ENCODE measurements around the gene NDUFB7.
"Not testable (repeated sequence)": the region's sequence is repeated elsewhere in the genome, so short reads cannot be mapped to it uniquely, and the experiment has no call there.

Gene NDUFB7

GRCh38 chr19:14595558-14595957 lies 23.7 kb upstream of the NDUFB7 start:
- H3K27ac Mint-ChIP-seq = no peak overlapping the region
- H3K27me3 Mint-ChIP-seq (ENCODE audit: low read depth) = peaks cover 4% of the 10 kb centered on the region
- no peaks in the 10 kb centered on the region for H3K36me3 Mint-ChIP-seq (ENCODE audit: low read depth)
- peaks cover 11% of the 10 kb centered on the region for H3K9me3 Mint-ChIP-seq
- H3K4me3 Mint-ChIP-seq = no peak overlapping the region
- no peak for TF ChIP-seq CTCF (IDR thresholded peaks at IDR 0.05; ENCODE audit: unreplicated experiment in 3 of 3)
- H3K4me1 Mint-ChIP-seq = no peaks in the 10 kb centered on the region

GRCh38 chr19:14589433-14589832 lies 17.6 kb upstream of the NDUFB7 start:
- H3K4me1 Mint-ChIP-seq; H3K4me3 Mint-ChIP-seq; H3K9me3 Mint-ChIP-seq; H3K36me3 Mint-ChIP-seq (ENCODE audit: low read depth); H3K27ac Mint-ChIP-seq: not testable (repeated sequence)
- H3K27me3 Mint-ChIP-seq (ENCODE audit: low read depth) = peaks cover 16% of the 10 kb centered on the region

GRCh38 chr19:14585187-14585586 lies 13.3 kb upstream of the NDUFB7 start:
- not testable (repeated sequence) for H3K27ac Mint-ChIP-seq

GRCh38 chr19:14584372-14584771 lies 12.5 kb upstream of the NDUFB7 start:
- H3K4me3 Mint-ChIP-seq; H3K4me1 Mint-ChIP-seq; H3K9me3 Mint-ChIP-seq; H3K36me3 Mint-ChIP-seq (ENCODE audit: low read depth); H3K27ac Mint-ChIP-seq: not testable (repeated sequence)
- H3K27me3 Mint-ChIP-seq (ENCODE audit: low read depth) = peaks cover 23% of the 10 kb centered on the region

More at GRCh38 chr19:14585187-14585586, 13.3 kb upstream of the NDUFB7 start:
- not testable (repeated sequence) for H3K36me3 Mint-ChIP-seq (ENCODE audit: low read depth); H3K4me3 Mint-ChIP-seq; H3K9me3 Mint-ChIP-seq; H3K4me1 Mint-ChIP-seq
- H3K27me3 Mint-ChIP-seq (ENCODE audit: low read depth) = peaks cover 23% of the 10 kb centered on the region

GRCh38 chr19:14582894-14583340 lies 11.1 kb upstream of the NDUFB7 start, which contains the start of gene CLEC17A:
TSS of gene CLEC17A (plus strand) at chr19:14583084. CDS start at chr19:14583161, 77 bp downstream.
- no peak for TF ChIP-seq CTCF (IDR thresholded peaks at IDR 0.05; ENCODE audit: unreplicated experiment in 3 of 3)
- Mint-ChIP-seq H3K4me1 (no peaks in the 10 kb centered on the region), H3K9me3 (no peaks in the 10 kb centered on the region), H3K27me3 (ENCODE audit: low read depth) (peaks cover 20% of the 10 kb centered on the region), H3K27ac (no peak within 1 kb of the TSS), H3K36me3 (ENCODE audit: low read depth) (no peaks in the 10 kb centered on the region), H3K4me3 (no peak within 1 kb of the TSS)

GRCh38 chr19:14580623-14581237 lies 8.9 kb upstream of the NDUFB7 start:
- no peak for TF ChIP-seq CTCF (IDR thresholded peaks at IDR 0.05; ENCODE audit: unreplicated experiment in 3 of 3)
- H3K9me3 Mint-ChIP-seq = no peaks in the 10 kb centered on the region
- no peaks in the 10 kb centered on the region for H3K4me1 Mint-ChIP-seq
- peaks cover 10% of the 10 kb centered on the region for H3K27me3 Mint-ChIP-seq (ENCODE audit: low read depth)
- H3K27ac Mint-ChIP-seq = no peak overlapping the region
- no peak overlapping the region for H3K4me3 Mint-ChIP-seq
- H3K36me3 Mint-ChIP-seq (ENCODE audit: low read depth) = no peaks in the 10 kb centered on the region

- peaks cover 2% of the 10 kb centered on the region for H3K27me3 Mint-ChIP-seq (ENCODE audit: low read depth)
- H3K4me3 Mint-ChIP-seq = no peak overlapping the region
- no peaks in the 10 kb centered on the region for H3K9me3 Mint-ChIP-seq
- H3K36me3 Mint-ChIP-seq (ENCODE audit: low read depth) = no peaks in the 10 kb centered on the region
- TF ChIP-seq CTCF (IDR thresholded peaks at IDR 0.05; ENCODE audit: unreplicated experiment in 3 of 3) = no peak
- peaks cover 7% of the 10 kb centered on the region for H3K4me1 Mint-ChIP-seq
- no peak overlapping the region for H3K27ac Mint-ChIP-seq
Observed at GRCh38 chr19:14577885-14578427, 6.1 kb upstream of the NDUFB7 start.

Data from nephron (organoid).